Measurements from ENCODE around the gene MEF2B. TPM values are rescaled to one million over a fixed set of nuclear protein-coding genes. Genes with fewer than 3 reads are reported as not detected.

Gene MEF2B
- total and polyA plus RNA-seq, 10 of the 15 experiments (the other 5 are each of a cell fraction or from before 2014, with no cell fraction given): 0.09 to 33.0 (median 8.9) TPM

GRCh38 chr19:19157808-19158207 is 12.3 kb downstream of the MEF2B start (continued):
- TF ChIP-seq REST (IDR thresholded peaks at IDR 0.05; ENCODE audit: low read depth, low read length) (no peak), RELB (IDR thresholded peaks at IDR 0.05; ENCODE audit: low read depth) (peak; percentile 60; the same call in 1 of the 2 replicates), MYC (IDR thresholded peaks at IDR 0.05; ENCODE audit: insufficient read depth, insufficient read length, insufficient replicate concordance, low read length, severe bottlenecking) (no peak), ZBTB4 (CRISPR knock-in tag; IDR thresholded peaks at IDR 0.05) (no peak), E4F1 (IDR thresholded peaks at IDR 0.05; ENCODE audit: borderline replicate concordance, partially characterized antibody) (no peak), SPI1 (IDR thresholded peaks at IDR 0.05; ENCODE audit: borderline replicate concordance, insufficient read depth, low read depth, low read length) (peak; percentile 16; the same call in 1 of the 2 replicates), ZBTB40 (IDR thresholded peaks at IDR 0.05; ENCODE audit: borderline replicate concordance) (no peak), SREBF1 (IDR thresholded peaks at IDR 0.05; ENCODE audit: low read length) (no peak), ATF7 (IDR thresholded peaks at IDR 0.05; ENCODE audit: low read depth) (no peak; the same call in none of the 2 replicates), MLLT1 (IDR thresholded peaks at IDR 0.05) (peak; percentile 28; the same call in 1 of the 2 replicates), RAD51 (IDR thresholded peaks at IDR 0.05) (no peak)
